DOHH2 (cell line): ENCODE measurements around the gene TARBP1.

Experiments used
- CTCF ChIP-seq: fragments of 200-600 bp; sonication (generic); IDR thresholded peaks from one replicate; pipeline ENCODE4 v1.5.1; 2014; ENCODE audit warnings: antibody characterized with exemption, mild to moderate bottlenecking, low read depth, low read length; ENCODE audit not compliant: poor library complexity, severe bottlenecking
- EZH2phosphoT487 ChIP-seq: fragments of 200-600 bp; sonication (generic); IDR thresholded peaks from 2 replicates; pipeline ENCODE4 v1.6.1; 2017; ENCODE audit warnings: borderline replicate concordance, mild to moderate bottlenecking, antibody characterized with exemption, low read length, moderate library complexity, mixed read lengths

GRCh38 chr1:234454926-234455325 lies 24.1 kb downstream of the TARBP1 start:
- no peak for TF ChIP-seq CTCF
- no peak for TF ChIP-seq EZH2phosphoT487
